Large intestine (tissue), 3 donors: Measurements from ENCODE around the gene MED7. TPM values are rescaled to one million over a fixed set of nuclear protein-coding genes. Genes with fewer than 3 reads are reported as not detected.

ENCODE experiments used
- DNase-seq, 2 donors: peaks; one replicate each; pipeline versions ENCODE4 v3.0.0 to v3.0.0-alpha.2; 2013
- H3K27ac ChIP-seq: one replicate; pipeline ENCODE4 v1.5.1; 2013; ENCODE audit warnings: low read length
- H3K27me3 ChIP-seq: 2 replicates; pipeline ENCODE4 v1.6.1; 2013; ENCODE audit warnings: low read length; ENCODE audit not compliant: control insufficient read depth, insufficient read depth
- H3K36me3 ChIP-seq: 2 replicates; pipeline ENCODE4 v1.6.1; 2013; ENCODE audit warnings: low read length; ENCODE audit not compliant: control insufficient read depth, insufficient read depth
- H3K4me1 ChIP-seq: one replicate; pipeline ENCODE4 v1.6.1; 2013; ENCODE audit warnings: low read length; ENCODE audit not compliant: control insufficient read depth, insufficient read depth
- H3K4me3 ChIP-seq: one replicate; pipeline ENCODE4 v1.5.1; 2013; ENCODE audit warnings: low read length
- H3K9me3 ChIP-seq: one replicate; pipeline ENCODE4 v1.6.1; 2013; ENCODE audit warnings: mild to moderate bottlenecking, low read depth, low read length, moderate library complexity; ENCODE audit not compliant: control insufficient read depth
- WGBS: methylation state at CpG from one replicate; pipeline ENCODE4 v1.1.5; 2013; ENCODE audit warnings: low lambda C conversion rate; ENCODE audit not compliant: insufficient coverage; 5-methylcytosine and 5-hydroxymethylcytosine counted together
- polyA plus RNA-seq: library from polyadenylated mRNA; unstranded; fragments of 120-200 nt; gene quantifications from one replicate; pipeline ENCODE4 v1.2.1, GENCODE V29; 2013

The MED7 gene
- polyA plus RNA-seq, 1 donor, result 15.1 TPM

DNA sequence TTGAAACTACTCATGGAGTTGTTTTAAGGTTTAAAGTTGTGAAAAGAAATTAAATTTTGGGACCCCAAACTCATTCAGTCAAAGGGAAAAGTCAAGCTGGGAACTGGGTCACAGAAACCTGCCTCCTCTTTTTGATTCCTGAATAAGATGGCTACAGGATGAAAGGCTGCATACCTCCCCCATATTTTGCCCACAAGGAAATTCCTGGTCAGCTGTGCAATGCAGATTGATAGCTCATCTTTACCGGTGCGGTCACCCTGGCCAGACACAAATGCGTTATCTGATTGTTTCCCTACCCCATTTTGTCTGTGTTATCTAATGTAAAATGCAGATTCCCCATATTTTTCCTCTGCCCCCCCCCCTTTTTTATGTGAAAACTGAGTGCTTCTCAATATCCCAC lies 35.2 kb downstream of the MED7 start:
- Histone ChIP-seq H3K4me3 (no peak overlapping the region), H3K4me1 (no peaks in the 10 kb centered on the region), H3K36me3 (no peaks in the 10 kb centered on the region), H3K9me3 (no peaks in the 10 kb centered on the region), H3K27me3 (no peaks in the 10 kb centered on the region), H3K27ac (no peak overlapping the region)
- DNase-seq, result no peak
- WGBS, result 100% methylated on average over 1 of the region's 3 CpGs

DNA sequence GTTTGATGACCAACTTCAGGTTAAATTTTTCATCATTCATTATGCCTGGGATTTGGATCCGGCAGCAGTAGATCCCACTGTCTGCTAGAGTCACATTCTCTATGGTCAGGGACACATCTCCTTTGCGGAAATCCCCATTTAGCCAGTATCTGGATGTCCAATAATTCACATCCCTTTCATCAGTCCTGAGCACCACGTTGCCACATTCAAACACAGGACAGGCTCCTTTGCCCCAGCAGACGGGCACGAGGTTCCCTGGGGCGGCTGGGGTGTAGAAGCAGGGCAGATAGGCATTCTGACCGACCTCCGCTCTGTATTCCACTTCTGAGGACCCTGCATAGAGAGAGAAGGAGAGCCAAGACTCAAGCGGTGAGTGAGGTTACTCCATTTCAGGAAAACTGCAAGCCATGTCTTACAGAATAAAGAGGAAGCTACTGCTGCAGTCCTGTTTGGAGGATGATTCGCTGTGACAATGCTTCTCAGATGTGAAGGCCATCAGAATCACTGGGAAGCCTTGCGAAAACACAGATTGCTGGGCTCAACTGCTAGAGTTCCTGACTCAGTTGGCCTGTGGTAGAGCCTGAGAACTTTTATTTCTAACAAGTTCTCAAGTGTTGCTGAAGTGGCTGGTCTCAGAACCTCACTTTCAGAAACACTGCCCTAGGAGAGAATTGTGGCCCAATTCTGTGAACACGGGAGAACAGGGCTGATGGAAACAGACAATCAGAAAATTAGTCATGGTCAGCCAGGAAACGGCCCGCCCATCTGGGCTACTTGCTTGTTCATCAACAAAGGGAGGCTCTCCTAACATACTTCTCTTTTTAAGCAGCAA lies 35.8 kb downstream of the MED7 start:
- Histone ChIP-seq H3K27ac (no peak overlapping the region), H3K27me3 (no peaks in the 10 kb centered on the region), H3K4me3 (no peak overlapping the region), H3K36me3 (no peaks in the 10 kb centered on the region), H3K9me3 (no peaks in the 10 kb centered on the region), H3K4me1 (no peaks in the 10 kb centered on the region)
- WGBS, result no CpG with 5 or more reads among the region's 14 CpGs
- DNase-seq, result no peak

DNA sequence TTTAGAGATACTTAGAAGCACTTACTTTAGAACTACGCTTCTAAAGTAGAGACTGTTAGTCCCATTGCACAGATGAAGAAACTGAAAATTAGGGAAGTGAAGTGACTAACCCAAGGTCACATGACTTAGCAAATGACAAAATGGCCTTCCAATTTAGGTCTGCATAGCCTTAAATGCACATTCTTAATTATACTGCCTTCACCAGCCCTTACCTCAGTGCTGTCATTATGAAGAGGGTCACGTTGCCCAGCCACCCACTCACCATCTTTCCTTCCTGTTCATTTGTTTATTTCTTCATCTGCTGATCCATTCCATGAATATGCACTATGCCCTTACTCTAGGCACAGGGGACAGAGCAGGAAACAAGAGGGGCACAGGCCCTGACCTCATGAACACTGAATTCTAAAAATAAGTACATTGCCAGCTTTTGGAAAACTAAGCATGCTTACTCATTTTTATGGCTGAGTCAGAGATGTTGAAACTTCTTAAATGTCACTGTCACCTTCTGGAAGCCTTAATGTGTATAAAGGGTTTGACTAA lies 42.5 kb downstream of the MED7 start:
- no peak overlapping the region for H3K27ac ChIP-seq
- 90% methylated on average over 2 of the region's 2 CpGs for WGBS
- H3K4me1 ChIP-seq, result no peaks in the 10 kb centered on the region
- H3K27me3 ChIP-seq, result no peaks in the 10 kb centered on the region
- no peaks in the 10 kb centered on the region for H3K9me3 ChIP-seq
- H3K36me3 ChIP-seq, result no peaks in the 10 kb centered on the region
- no peak overlapping the region for H3K4me3 ChIP-seq
- no peak for DNase-seq

DNA sequence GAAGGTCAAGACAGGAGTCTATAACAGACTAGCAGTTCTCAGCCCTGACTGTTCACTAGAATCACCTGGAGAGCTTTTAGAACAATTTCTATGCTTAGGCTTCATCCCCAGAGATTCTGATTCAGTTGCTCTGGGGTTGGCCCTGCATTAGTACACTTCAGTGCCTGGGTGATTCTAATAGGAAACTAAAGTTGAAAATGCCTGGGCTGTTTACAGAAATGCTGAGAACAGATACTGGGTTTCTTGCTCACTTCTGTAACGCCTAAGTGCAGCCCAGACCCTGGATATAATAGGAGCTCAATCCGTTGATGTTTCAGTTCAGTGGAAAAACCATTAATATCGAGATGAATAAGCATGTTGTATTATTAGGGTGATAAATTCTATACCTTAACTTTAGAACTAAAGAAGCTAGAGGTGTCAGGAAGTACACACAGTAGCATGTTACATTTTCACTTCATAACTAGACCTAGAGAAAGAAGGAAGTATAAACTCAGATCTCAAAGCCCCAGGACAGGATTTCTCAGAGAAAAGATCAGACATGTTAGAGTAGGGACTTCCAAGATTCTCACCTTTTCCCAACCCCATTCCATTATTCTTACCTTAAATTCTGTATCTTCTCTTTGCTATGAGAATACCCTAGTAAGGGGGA lies 54.2 kb downstream of the MED7 start:
- H3K36me3 ChIP-seq, result no peaks in the 10 kb centered on the region
- no peak overlapping the region for H3K27ac ChIP-seq
- no peak for DNase-seq
- no peaks in the 10 kb centered on the region for H3K27me3 ChIP-seq
- WGBS, result 100% methylated on average over 1 of the region's 3 CpGs
- no peaks in the 10 kb centered on the region for H3K4me1 ChIP-seq
- no peak overlapping the region for H3K4me3 ChIP-seq
- no peaks in the 10 kb centered on the region for H3K9me3 ChIP-seq

Other genes starting within 250 kb of the MED7 start
- 1.5 TPM for gene TIMD4, start 179.6 kb downstream of the MED7 start, polyA plus RNA-seq
- 0.48 TPM for gene HAVCR1, start 83.7 kb downstream of the MED7 start, polyA plus RNA-seq
- gene HAVCR2, start 33.8 kb downstream of the MED7 start, polyA plus RNA-seq, result 2.3 TPM
- gene GARIN3, start 23.4 kb upstream of the MED7 start, polyA plus RNA-seq, result not detected
- gene ITK, start 38.0 kb upstream of the MED7 start, polyA plus RNA-seq, result 1.5 TPM
- 27.9 TPM for gene CYFIP2, start 123.3 kb upstream of the MED7 start, polyA plus RNA-seq